GM23338 (cell line): ENCODE measurements around the gene SOST. TPM values are rescaled to one million over a fixed set of nuclear protein-coding genes. Genes with fewer than 3 reads are reported as not detected.

Experiments
- ATAC-seq: fragments of 200-7000 bp; cut with Tn5 transposase; 3 replicates; pipeline ENCODE4 v1.9.1; 2020
- DNase-seq: peaks from one replicate; pipeline ENCODE4 v3.0.0-alpha.2; 2015; ENCODE audit warnings: low spot score
- H2AFZ ChIP-seq: fragments of 200-600 bp; sonication (generic); 2 replicates; pipeline ENCODE4 v1.8.0; 2016; ENCODE audit warnings: antibody characterized with exemption, mild to moderate bottlenecking, moderate library complexity
- H3F3A ChIP-seq: fragments of 200-600 bp; sonication (generic); replicated peaks from 2 replicates; pipeline ENCODE4 v1.8.0; 2017; ENCODE audit warnings: antibody characterized with exemption, mixed run types, low read depth
- H3K27ac ChIP-seq: fragments of 200-600 bp; sonication (generic); 2 replicates; pipeline ENCODE4 v1.6.1; 2016; ENCODE audit warnings: low read depth
- H3K27me3 ChIP-seq: fragments of 200-600 bp; sonication (generic); 2 replicates; pipeline ENCODE4 v1.8.0; 2016; ENCODE audit warnings: mild to moderate bottlenecking, mixed run types, moderate library complexity; ENCODE audit not compliant: insufficient read depth
- H3K36me3 ChIP-seq: fragments of 200-600 bp; sonication (generic); 2 replicates; pipeline ENCODE4 v1.8.0; 2016; ENCODE audit warnings: mild to moderate bottlenecking; ENCODE audit not compliant: insufficient read depth
- H3K4me1 ChIP-seq: fragments of 200-600 bp; sonication (generic); 2 replicates; pipeline ENCODE4 v1.8.0; 2016; ENCODE audit warnings: mild to moderate bottlenecking, moderate library complexity; ENCODE audit not compliant: insufficient read depth
- H3K4me2 ChIP-seq: fragments of 200-600 bp; sonication (generic); 2 replicates; pipeline ENCODE4 v1.7.1; 2017; ENCODE audit warnings: mixed run types
- H3K4me3 ChIP-seq: fragments of 200-600 bp; sonication (generic); 2 replicates; pipeline ENCODE4 v1.6.1; 2016; ENCODE audit warnings: mixed run types
- H3K79me2 ChIP-seq: fragments of 200-600 bp; sonication (generic); replicated peaks from 2 replicates; pipeline ENCODE4 v1.8.0; 2017; ENCODE audit warnings: mild to moderate bottlenecking; ENCODE audit not compliant: insufficient read depth
- H3K9me2 ChIP-seq: fragments of 200-600 bp; sonication (generic); 2 replicates; pipeline ENCODE4 v1.8.0; 2017; ENCODE audit not compliant: insufficient read depth
- H4K20me1 ChIP-seq: fragments of 200-600 bp; sonication (generic); replicated peaks from 2 replicates; pipeline ENCODE4 v1.8.0; 2017; ENCODE audit warnings: mild to moderate bottlenecking; ENCODE audit not compliant: insufficient read depth
- H3K27ac Mint-ChIP-seq: 2 replicates; pipeline ENCODE4 v1.8.0; 2020; ENCODE audit warnings: inconsistent platforms, mild to moderate bottlenecking, moderate library complexity, mixed read lengths
- H3K27me3 Mint-ChIP-seq: 3 replicates; pipeline ENCODE4 v1.8.0; 2022; ENCODE audit warnings: low read depth, mild to moderate bottlenecking, moderate library complexity, mixed read lengths, inconsistent platforms; ENCODE audit not compliant: insufficient read depth, poor library complexity
- H3K36me3 Mint-ChIP-seq: 3 replicates; pipeline ENCODE4 v1.8.0; 2021; ENCODE audit warnings: low read depth, mild to moderate bottlenecking, inconsistent platforms, moderate library complexity, mixed read lengths
- H3K4me1 Mint-ChIP-seq: 3 replicates; pipeline ENCODE4 v1.8.0; 2020; ENCODE audit warnings: mild to moderate bottlenecking, inconsistent platforms, mixed read lengths
- H3K4me3 Mint-ChIP-seq: 3 replicates; pipeline ENCODE4 v1.8.0; 2021; ENCODE audit warnings: moderate library complexity, mild to moderate bottlenecking, inconsistent platforms, mixed read lengths
- H3K9me3 Mint-ChIP-seq: 3 replicates; pipeline ENCODE4 v1.8.0; 2020; ENCODE audit warnings: moderate library complexity, mild to moderate bottlenecking, inconsistent platforms, mixed read lengths
- CTCF ChIP-seq, 2 experiments: fragments of 200-600 bp in 1 of 2; sonication (generic) in 1 of 2; conservative IDR thresholded peaks; 2 replicates each; pipeline versions ENCODE4 v1.5.1 to v1.6.1; 2016 to 2017; ENCODE audit warnings: antibody characterized with exemption in 2 of 2, low read depth in 2 of 2, mild to moderate bottlenecking in 2 of 2, moderate library complexity in 1 of 2
- ETS1 ChIP-seq: IDR thresholded peaks from 2 replicates; pipeline ENCODE4 v1.6.1; 2016; ENCODE audit warnings: antibody characterized with exemption
- EZH2phosphoT487 ChIP-seq: fragments of 200-600 bp; sonication (generic); IDR thresholded peaks from one replicate; pipeline ENCODE4 v1.8.1; 2018; ENCODE audit warnings: antibody characterized with exemption; ENCODE audit not compliant: unreplicated experiment
- JUNB ChIP-seq: IDR thresholded peaks from one replicate; pipeline ENCODE4 v1.6.1; 2016; ENCODE audit warnings: antibody characterized with exemption; ENCODE audit not compliant: unreplicated experiment
- POLR2AphosphoS5 ChIP-seq: IDR thresholded peaks from 2 replicates; pipeline ENCODE4 v1.6.1; 2016; ENCODE audit warnings: antibody characterized with exemption, low read depth
- REST ChIP-seq: IDR thresholded peaks from one replicate; pipeline ENCODE4 v1.6.1; 2018; ENCODE audit warnings: antibody characterized with exemption; ENCODE audit not compliant: unreplicated experiment
- ZNF114 ChIP-seq: fragments of 250-450 bp; sonication (Bioruptor Pico); IDR thresholded peaks from 2 replicates; pipeline ENCODE4 v1.5.0; 2020; ENCODE audit warnings: mild to moderate bottlenecking, moderate library complexity
- ZNF331 ChIP-seq: fragments of 250-450 bp; sonication (Bioruptor Pico); IDR thresholded peaks from 2 replicates; pipeline ENCODE4 v1.5.0; 2020; ENCODE audit warnings: low read depth, mild to moderate bottlenecking, moderate library complexity
- ZNF462 ChIP-seq: fragments of 250-450 bp; sonication (Bioruptor Pico); IDR thresholded peaks from 2 replicates; pipeline ENCODE4 v1.5.0; 2020; ENCODE audit warnings: mild to moderate bottlenecking, moderate library complexity
- polyA plus RNA-seq: library from polyadenylated mRNA; unstranded; fragments of >200 nt; fragmentation: Nextera tagmentation; extraction: Ambion mirVana; gene quantifications from 2 replicates; pipeline ENCODE4 v1.2.1, GENCODE V29; 2016
- total RNA-seq: library from RNA; depleted of rRNA; stranded (reverse); fragments of >200 nt; shearing (Covaris generic); gene quantifications from 2 replicates; pipeline ENCODE4 v1.2.3, GENCODE V29; 2014

The SOST gene
- total and polyA plus RNA-seq, 2 experiments from 2014 or later = not detected

GRCh38 chr17:43757171-43757660 lies 1.4 kb downstream of the SOST start:
- Histone ChIP-seq H3K4me2 (no peak overlapping the region), H3K27me3 (peaks cover 30% of the 10 kb centered on the region), H3K79me2 (no peaks in the 10 kb centered on the region), H4K20me1 (no peaks in the 10 kb centered on the region), H3K36me3 (no peaks in the 10 kb centered on the region), H3K4me3 (no peak overlapping the region), H3K27ac (no peak overlapping the region), H3K9me2 (no peaks in the 10 kb centered on the region), H3F3A (peaks cover 7% of the 10 kb centered on the region; the same call in 1 of the 2 replicates), H3K4me1 (peaks cover 25% of the 10 kb centered on the region), H2AFZ (no peak overlapping the region)
- no peaks in the 10 kb centered on the region for H3K9me3 Mint-ChIP-seq
- peaks cover 22% of the 10 kb centered on the region for H3K27me3 Mint-ChIP-seq
- H3K4me1 Mint-ChIP-seq = peaks cover 43% of the 10 kb centered on the region
- TF ChIP-seq ZNF114 = no peak
- peak in 1 of 2 experiments; percentile 13; a peak in 1 of 4 replicates for TF ChIP-seq CTCF (conservative IDR thresholded peaks at IDR 0.05; ENCODE audit: low read depth in 2 of 2)
- H3K36me3 Mint-ChIP-seq = no peaks in the 10 kb centered on the region
- no peak for ATAC-seq
- DNase-seq = no peak
- no peak overlapping the region for H3K27ac Mint-ChIP-seq
- no peak overlapping the region for H3K4me3 Mint-ChIP-seq

- 0 out of 2 replicates have a peak overlapping the region, but pooled peaks have one; percentile 100 for H2AFZ ChIP-seq
- H4K20me1 ChIP-seq = no peaks in the 10 kb centered on the region
- H3K27me3 Mint-ChIP-seq = peaks cover 22% of the 10 kb centered on the region
- H3K79me2 ChIP-seq = no peaks in the 10 kb centered on the region
- H3K27me3 ChIP-seq = peaks cover 30% of the 10 kb centered on the region
- no peaks in the 10 kb centered on the region for H3K9me3 Mint-ChIP-seq
- peaks cover 25% of the 10 kb centered on the region for H3K4me1 ChIP-seq
- no peaks in the 10 kb centered on the region for H3K36me3 Mint-ChIP-seq
- H3K4me3 Mint-ChIP-seq = peak overlapping the region; percentile 64; the same call in 2 of the 3 replicates
- H3K27ac Mint-ChIP-seq = no peak overlapping the region
- H3K9me2 ChIP-seq = no peaks in the 10 kb centered on the region
- H3K36me3 ChIP-seq = no peaks in the 10 kb centered on the region
- H3K4me2 ChIP-seq = peak overlapping the region; percentile 82; the same call in 1 of the 2 replicates
- H3K27ac ChIP-seq = no peak overlapping the region
- H3F3A ChIP-seq = peaks cover 7% of the 10 kb centered on the region; the same call in 1 of the 2 replicates
- DNase-seq = no peak
- ATAC-seq = no peak
- H3K4me1 Mint-ChIP-seq = peaks cover 42% of the 10 kb centered on the region
- H3K4me3 ChIP-seq = no peak overlapping the region
- no peak for TF ChIP-seq POLR2AphosphoS5
- no peak for TF ChIP-seq ZNF331 (CRISPR knock-in tag)
- no peak for TF ChIP-seq ETS1
- no peak for TF ChIP-seq EZH2phosphoT487
- no peak for TF ChIP-seq REST
- TF ChIP-seq ZNF462 (CRISPR knock-in tag) = no peak
- TF ChIP-seq JUNB = no peak
Measured at GRCh38 chr17:43756201-43756600, 2.4 kb downstream of the SOST start.
